LNCaP clone FGC (cell line): ENCODE results near the gene VWA3A.
"Not testable (repeated sequence)": the region's sequence is repeated elsewhere in the genome, so short reads cannot be mapped to it uniquely, and the experiment has no call there.

ENCODE experiments used
- DNase-seq: peaks from one replicate; pipeline ENCODE4 v3.0.0-alpha.2; 2011; ENCODE audit warnings: low read depth
- H3K4me3 ChIP-seq: 2 replicates; pipeline ENCODE4 v1.5.1; 2011; ENCODE audit warnings: mild to moderate bottlenecking, low read depth, low read length, control low read depth
- TF ChIP-seq, protein P1 (sequence below): IDR thresholded peaks from 2 replicates; pipeline ENCODE4 v1.5.1; 2012; ENCODE audit warnings: mild to moderate bottlenecking; ENCODE audit not compliant: control insufficient read depth, insufficient read depth; ENCODE audit errors: extremely low read depth

The VWA3A gene

DNA sequence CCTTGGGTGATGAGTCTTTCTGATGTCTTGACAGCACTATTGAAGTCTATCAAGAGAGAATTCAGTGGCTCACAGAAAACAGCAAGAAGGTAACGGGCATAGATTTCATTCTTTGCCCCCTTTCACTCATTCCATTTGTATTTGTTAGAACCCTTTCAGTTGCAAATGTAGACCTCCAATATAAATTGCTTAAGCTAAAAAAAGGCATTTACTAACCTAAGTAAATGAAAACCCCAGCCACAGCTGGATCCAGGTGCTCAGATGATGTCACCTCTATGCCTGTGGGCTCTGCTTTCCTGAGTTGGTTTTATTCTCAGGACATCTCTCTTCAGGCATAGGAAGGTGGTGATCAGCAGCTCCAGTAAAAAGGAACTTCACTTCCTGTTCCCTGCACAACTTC lies 11.1 kb downstream of the VWA3A start:
- TF ChIP-seq, protein P1, sequence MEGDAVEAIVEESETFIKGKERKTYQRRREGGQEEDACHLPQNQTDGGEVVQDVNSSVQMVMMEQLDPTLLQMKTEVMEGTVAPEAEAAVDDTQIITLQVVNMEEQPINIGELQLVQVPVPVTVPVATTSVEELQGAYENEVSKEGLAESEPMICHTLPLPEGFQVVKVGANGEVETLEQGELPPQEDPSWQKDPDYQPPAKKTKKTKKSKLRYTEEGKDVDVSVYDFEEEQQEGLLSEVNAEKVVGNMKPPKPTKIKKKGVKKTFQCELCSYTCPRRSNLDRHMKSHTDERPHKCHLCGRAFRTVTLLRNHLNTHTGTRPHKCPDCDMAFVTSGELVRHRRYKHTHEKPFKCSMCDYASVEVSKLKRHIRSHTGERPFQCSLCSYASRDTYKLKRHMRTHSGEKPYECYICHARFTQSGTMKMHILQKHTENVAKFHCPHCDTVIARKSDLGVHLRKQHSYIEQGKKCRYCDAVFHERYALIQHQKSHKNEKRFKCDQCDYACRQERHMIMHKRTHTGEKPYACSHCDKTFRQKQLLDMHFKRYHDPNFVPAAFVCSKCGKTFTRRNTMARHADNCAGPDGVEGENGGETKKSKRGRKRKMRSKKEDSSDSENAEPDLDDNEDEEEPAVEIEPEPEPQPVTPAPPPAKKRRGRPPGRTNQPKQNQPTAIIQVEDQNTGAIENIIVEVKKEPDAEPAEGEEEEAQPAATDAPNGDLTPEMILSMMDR, result no peak
- DNase-seq, result no peak
- no peak overlapping the region for H3K4me3 ChIP-seq

GRCh38 chr16:22109258-22109898 lies 17.0 kb downstream of the VWA3A start:
- TF ChIP-seq, protein P1, result no peak
- DNase-seq, result no peak
- H3K4me3 ChIP-seq, result no peak overlapping the region

DNA sequence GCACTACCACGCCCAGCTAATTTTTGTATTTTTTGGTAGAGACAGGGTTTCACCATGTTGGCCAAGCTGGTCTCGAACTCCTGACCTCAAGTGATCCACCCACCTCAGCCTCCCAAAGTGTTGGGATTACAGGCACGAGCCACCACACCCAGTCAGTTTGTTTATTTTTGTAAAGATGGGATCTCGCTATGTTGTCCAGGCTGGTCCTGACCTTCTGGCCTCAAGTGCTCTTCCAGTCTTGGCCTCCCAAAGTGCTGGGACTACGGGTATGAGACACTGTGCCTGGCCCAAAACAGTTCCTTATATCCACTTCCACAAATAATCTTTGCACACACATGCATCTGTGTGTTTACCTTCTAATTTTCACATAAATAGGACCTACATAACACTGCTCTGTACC lies 19.3 kb downstream of the VWA3A start:
- H3K4me3 ChIP-seq, DNase-seq: not testable (repeated sequence)

DNA sequence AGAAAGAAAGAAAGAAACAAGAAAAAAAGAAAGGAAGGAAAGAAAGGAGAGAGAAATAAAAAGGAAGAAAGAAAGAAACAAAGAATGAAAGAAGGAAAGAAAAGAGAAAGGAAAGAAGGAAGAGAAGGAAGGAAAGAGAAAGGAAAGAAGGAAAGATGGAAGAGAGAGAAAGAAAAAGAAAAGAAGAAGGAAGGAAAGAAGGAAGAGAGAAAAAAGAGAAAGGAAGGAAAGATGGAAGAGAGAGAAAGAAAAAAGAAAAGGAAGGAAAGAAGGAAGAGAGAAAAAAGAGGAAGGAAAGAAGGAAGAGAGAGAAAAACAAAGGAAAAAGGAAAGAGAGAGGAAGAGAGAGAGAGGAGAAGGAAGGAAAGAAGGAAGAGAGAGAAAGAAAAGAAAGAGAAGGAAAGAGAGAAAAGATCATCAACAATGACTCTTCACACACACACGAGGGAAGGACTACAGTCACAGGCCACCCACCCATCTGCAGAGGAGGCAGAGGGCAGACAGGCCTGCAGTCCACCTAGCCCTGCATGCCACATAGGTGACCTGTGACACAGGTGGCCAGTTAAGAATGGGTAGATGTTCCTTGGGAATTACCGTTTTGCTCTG lies 23.9 kb downstream of the VWA3A start:
- no peak for DNase-seq
- no peak overlapping the region for H3K4me3 ChIP-seq
- TF ChIP-seq, protein P1, result no peak

GRCh38 chr16:22117609-22118008 lies 25.3 kb downstream of the VWA3A start:
- DNase-seq, result no peak
- H3K4me3 ChIP-seq, result no peak overlapping the region
- TF ChIP-seq, protein P1, result no peak

DNA sequence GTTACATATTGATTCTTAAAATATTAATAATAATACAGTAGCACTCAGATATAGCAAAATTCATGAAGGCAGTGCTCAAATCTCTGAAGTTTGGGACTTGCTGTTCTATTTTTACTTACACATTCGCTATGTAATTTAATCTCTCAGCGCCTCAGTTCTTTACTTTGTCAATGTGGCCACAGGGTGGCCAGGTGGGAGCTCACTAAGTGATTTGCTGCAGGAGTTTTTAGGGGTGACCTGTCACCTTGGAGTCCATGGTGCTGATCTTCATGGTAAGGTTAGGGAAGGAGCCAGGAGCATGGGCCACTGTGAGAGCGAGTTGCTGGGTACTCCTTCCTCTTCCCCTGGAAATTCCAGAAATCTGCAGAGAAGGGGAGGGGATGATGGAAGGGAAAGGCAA lies 28.1 kb downstream of the VWA3A start:
- TF ChIP-seq, protein P1, result no peak
- no peak for DNase-seq
- H3K4me3 ChIP-seq, result no peak overlapping the region

DNA sequence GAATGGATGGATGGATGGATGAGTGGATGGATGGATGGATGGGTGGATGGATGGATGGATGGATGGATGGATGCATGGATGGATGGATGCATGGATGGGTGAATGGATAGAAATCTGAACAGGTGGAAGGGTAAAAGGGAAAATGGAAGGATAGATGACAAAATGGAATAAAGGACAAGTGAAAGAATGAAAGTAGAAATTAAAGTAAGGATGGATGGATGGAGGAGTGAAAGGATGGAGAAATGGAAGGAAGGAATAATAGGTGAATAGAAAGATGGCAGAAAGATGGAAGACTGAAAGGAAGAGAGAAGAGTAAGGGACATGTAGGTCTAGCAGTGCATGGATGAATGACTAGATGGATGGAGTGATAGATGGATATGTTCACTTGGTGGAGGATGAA lies 29.9 kb downstream of the VWA3A start:
- DNase-seq, result no peak
- no peak overlapping the region for H3K4me3 ChIP-seq
- TF ChIP-seq, protein P1, result no peak
